Dermis blood vessel endothelial cell (primary cell): ENCODE results near the gene SVOPL. TPM values are rescaled to one million over a fixed set of nuclear protein-coding genes. Genes with fewer than 3 reads are reported as not detected.

Experiments used
- DNase-seq: peaks from one replicate; pipeline ENCODE4 v3.0.0; 2010
- total RNA-seq: library from RNA; depleted of rRNA; stranded (reverse); fragments of >200 nt; gene quantifications from 2 replicates; pipeline ENCODE4 v1.2.3, GENCODE V29; 2014

SVOPL gene
- total RNA-seq, 1 donor from 2014 or later, result not detected

DNA sequence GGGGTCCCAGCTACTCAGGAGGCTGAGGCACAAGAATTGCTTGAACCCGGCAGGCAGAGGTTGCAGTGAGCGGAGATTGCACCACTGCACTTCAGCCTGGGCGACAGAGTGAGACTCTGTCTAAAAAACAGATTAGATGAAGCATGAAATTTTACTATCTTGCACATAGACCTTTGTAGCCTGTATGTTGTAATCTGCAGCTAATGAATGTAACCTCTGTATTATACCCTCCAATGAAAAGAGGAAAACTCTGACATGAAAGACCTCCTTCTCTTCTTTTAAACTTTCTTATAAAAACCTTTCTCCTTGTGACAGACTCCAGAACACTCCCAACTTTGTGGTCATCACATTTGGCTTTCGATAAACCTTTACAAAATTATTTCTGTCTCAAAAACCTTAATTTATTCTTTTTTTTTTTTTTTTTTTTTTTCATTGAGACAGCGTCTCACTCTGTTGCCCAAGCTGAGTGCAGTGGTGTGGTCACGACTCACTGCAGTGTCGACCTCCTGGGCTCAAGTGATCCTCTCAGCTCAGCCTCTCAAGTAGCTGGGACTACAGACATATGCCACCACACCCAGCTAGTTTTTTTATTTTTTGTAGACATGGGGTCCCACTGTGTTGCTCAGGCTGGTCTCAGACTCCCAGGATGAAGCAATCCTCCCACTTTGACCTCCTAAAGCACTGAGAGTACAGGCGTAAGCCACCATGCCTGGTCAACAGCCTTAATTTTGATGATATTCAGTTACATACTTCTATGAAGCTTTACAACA is 97.4 kb downstream of the SVOPL start:
- no peak for DNase-seq

DNA sequence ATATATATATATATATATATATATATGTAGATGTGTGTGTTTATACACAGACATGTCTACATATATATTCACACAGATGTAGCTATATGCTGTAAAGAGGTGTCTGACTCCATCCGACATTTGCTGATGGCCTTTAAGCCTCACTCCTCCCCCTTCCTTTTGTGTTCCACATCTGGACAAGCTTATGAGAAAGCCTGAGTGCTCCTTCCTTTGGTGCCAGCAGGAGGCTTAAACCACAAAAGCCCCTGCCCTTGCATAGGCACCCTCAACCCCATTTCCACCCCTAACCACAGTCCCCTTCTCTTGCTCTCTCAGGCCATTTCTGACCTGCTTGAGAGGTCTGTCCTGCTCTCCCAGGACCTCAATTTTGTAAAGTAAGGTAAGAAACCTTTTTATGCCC is 98.7 kb downstream of the SVOPL start:
- DNase-seq, result no peak

DNA sequence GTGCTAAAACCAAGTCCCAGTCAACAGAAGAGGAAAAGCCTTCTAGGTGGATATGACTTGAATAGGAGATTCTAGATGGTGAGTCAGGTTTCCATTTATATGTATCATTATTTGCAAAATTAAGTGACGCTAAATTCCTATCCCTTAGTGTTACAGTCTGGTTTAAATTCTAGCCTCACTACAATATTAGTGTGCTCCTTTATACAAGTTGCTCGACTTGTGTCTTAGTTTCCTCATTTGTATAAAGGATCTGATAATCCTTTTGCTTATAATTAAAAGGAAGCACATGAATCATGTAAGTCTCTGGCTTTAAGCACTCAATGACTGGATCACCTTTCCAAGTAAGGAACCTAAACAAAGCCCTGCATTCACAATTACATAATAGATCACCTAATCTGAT is 105.7 kb downstream of the SVOPL start:
- no peak for DNase-seq

GRCh38 chr7:138590154-138590553 is 111.0 kb downstream of the SVOPL start:
- no peak for DNase-seq

GRCh38 chr7:138588986-138589385 is 112.2 kb downstream of the SVOPL start:
- DNase-seq, result no peak

DNA sequence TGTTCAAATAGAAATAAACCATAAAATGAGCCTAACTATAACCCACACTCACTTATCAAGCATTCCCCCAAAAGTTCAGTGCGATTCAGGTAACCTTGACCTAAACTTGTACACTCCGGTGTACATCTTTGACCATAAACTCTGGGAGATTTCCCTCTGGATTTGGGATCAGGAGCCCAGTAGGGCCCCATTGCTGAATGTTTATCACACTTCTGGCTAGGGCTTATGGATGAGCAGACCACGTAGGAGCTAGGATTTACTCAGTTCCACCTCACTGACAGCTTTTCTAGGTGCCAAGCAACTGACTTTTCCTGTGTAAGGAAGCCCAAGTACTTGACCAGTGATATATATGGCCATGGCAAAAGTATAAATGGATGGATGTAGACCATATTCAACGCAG is 113.7 kb downstream of the SVOPL start:
- no peak for DNase-seq

- no peak for DNase-seq
Measured at GRCh38 chr7:138585283-138585993, 115.7 kb downstream of the SVOPL start.

DNA sequence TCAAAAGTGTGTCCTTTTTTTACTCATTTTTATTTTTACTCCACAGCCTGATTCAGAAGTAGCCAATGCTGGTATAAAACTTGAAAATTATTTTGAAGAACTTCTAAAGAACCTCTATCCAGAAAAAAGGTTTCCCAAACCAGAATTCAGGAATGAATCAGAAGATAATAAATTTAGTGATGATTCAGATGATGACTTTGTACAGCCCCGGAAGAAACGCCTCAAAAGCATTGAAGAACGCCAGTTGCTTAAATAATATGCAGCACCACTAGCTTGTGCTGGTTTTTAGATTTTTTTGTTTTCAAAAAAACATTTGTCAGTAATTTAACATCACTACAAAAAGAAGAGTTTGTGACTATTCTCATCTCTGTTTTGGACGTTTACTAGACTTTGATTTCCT is 116.5 kb downstream of the SVOPL start:
- DNase-seq, result no peak

- no peak for DNase-seq
Measured at GRCh38 chr7:138584283-138584682, 116.9 kb downstream of the SVOPL start.

- no peak for DNase-seq
Measured at GRCh38 chr7:138581065-138581464, 120.1 kb downstream of the SVOPL start.

DNA sequence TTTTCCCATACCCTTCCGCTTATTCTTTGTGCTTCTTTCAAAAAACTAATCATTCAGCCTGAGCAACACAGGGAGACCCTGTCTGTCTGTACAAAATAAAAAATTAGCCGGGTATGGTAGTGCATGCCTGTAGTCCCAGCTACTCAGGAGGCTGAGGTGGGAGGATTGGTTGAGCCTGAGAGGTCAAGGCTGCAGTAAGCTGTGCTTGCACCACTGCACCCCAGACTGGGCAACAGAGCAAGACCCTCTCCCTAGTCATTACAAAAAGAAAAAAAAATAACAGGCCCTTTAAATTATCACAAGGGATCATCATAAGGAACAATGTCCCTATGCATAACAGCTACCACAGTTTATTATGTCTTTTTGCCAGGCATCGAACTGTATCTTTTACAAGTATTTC is 121.5 kb downstream of the SVOPL start:
- no peak for DNase-seq

DNA sequence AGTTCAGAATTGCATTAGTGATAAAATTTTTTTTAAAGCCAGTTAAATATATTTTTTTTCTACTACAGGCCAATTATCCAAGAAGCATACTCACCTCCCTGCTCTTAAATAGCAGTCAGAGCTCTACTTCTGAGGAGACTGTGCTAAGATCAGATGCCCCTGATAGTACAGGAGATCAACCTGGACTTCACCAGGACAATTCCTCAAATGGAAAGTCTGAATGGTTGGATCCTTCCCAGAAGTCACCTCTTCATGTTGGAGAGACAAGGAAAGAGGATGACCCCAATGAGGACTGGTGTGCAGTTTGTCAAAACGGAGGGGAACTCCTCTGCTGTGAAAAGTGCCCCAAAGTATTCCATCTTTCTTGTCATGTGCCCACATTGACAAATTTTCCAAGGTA is 122.0 kb downstream of the SVOPL start:
- no peak for DNase-seq

GRCh38 chr7:138575897-138576428 is 125.2 kb downstream of the SVOPL start:
- DNase-seq, result no peak

DNA sequence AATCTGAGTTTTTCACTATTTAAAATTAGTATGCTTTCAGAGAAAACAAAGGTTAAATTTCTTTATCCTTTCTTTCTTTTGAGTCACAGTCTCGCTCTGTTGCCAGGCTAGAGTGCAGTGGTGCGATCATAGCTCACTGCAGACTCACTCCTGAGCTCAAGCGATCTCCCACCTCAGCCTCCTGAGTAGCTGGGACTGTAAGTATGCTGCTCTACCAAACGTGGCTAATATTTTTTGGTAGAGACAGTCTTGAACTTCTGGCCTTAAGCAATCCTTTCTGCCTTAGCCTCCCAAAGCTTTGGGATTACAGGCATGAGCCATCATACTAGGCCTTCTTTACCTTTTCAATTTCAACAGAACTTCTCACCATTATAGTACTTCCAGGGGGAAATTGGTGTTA is 127.4 kb downstream of the SVOPL start:
- no peak for DNase-seq

DNA sequence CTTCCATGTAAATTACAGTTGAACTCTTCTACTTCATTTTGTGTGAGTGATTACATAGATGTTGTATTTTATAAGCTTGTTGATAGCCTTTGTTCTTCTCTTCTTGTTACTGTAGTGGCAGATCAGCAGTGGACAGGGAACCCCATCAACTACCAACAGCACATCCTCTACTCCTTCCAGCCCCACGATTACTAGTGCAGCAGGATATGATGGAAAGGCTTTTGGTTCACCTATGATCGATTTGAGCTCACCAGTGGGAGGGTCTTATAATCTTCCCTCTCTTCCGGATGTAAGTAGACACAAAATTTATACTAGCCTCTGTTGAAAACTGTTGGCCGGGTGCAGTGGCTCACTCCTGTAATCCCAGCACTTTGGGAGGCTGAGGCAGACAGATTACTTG is 130.4 kb downstream of the SVOPL start:
- no peak for DNase-seq

DNA sequence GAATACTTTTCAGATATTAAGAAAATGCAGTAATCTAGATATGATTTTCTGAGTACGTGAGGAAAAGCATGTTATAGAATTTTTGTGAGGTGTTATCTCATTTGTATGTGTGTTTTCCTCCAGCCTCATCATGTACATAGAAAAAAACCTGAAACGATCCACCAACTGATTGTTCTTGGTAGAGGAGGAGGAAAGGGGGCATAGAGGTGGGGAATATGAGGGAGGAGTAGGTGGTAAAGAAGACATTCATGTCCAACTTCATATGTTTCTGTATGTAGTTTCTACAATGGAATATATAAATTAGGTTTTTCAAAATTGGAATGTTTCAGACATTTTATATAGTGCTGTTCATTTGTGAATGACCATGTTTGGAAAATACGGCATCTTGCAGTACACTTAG is 131.7 kb downstream of the SVOPL start:
- DNase-seq, result no peak

DNA sequence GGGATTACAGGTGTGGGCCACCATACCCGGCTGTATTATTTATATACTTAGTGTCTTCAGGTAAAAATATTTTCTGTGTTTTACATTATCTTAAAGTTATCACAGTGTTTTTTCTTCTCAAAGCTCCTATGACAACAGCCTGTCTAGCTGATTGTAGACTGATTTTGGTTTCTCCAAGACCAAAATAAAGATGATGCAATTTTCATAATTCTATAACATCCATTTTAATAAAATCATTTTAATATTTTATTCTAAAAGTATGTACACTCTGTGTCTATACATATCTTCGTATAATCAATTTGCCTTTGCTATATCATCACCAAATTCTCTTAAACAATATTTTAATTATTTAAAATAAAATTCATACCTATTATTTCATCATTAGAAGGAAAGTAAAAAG is 132.5 kb downstream of the SVOPL start:
- no peak for DNase-seq

- DNase-seq, result peak; percentile 28
Measured at GRCh38 chr7:138565451-138566114, 135.6 kb downstream of the SVOPL start.

DNA sequence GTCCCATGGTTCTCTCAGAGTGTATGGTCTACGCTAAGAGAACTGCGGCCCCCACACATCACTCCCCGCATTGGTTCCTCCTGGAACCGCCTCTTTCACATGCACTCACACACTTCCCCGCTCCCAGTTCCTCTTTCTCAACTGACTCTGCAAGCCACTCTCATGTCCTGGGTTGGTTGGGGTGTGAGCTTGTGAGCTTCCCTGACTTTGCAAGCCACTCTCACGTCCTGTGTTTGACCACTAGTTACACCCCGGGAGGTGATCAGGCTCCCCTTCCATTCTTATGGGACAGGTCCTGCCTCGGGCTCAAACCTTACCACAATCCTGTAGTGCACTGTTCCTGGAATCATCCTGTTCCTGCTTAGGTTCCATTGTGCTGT is 136.1 kb downstream of the SVOPL start:
- no peak for DNase-seq

DNA sequence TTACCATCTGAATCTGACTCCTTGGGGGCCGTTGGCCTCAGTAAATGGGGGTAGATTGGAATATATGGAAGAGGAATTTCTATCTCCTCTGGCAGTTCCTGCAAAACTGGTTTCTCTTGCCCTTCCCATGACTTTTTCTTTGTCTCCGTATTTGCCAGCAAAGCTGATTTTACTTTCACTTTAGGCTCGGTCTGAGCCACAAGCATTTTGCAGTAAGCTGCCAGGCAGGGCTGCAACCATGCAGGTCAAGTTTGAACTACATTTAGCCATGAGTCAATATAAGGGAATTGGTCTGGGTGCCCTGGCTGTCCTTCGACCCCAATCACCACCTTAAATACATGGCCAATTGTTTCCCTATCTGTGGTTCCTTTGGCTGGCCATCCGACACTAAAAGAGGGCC is 136.8 kb downstream of the SVOPL start:
- no peak for DNase-seq

- no peak for DNase-seq
Measured at GRCh38 chr7:138563808-138564207, 137.4 kb downstream of the SVOPL start.

DNA sequence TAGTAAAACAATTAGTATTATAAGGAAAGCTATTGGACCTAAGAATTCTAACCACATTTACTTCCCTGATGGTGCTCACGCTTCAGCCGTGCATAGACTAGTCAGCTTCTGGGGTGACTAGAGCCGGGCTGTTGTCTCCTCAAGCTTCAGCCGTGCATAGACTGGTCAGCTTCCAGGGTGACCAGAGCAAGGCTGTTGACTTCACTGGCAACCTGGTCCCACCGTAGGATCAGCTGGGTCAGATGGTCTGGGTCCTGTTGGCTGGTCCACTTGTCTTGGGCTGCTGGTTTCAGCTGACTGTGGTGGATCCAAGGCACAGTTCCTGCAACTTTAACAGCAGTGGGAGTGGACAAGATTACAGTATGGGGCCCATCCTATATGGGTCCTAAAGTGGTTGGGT is 141.7 kb downstream of the SVOPL start:
- no peak for DNase-seq

DNA sequence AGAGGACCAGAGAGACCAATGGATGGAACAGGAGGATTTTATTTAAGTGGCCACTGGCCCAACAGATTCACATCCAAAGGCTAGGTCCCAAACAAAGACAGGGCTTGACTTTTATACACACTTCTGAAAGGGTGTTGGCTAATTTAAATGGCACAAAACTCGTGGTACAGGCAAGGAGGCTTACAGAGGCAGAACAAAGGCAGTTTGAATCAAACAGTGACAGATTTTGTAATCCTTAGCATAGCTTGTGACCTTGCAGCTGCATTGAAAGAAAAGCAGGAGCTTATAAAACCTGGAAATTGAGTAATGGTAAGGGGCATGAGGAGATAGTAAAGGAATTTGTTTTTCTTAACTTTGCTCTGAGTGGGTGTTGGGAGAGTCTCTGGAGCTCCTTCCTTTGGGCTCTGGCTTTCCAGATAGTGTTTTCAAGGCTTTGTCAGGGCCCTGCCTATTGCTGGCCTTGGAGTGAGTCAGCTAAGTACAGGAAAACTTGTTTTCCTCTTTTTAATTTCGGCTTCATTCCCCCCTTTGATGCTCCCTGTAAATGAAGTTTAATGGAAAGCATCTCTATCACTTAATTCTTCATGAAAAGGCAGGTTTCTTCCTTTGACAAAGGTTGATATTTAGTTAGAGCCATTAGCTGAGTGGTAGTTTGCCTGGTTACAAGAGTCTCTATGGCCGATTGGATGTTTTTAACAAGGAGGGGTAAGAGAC is 144.2 kb downstream of the SVOPL start:
- peak; percentile 34 for DNase-seq
